AG08396 (cell line): ENCODE results near the gene CUEDC1.
"Not testable (repeated sequence)": the region's sequence is repeated elsewhere in the genome, so short reads cannot be mapped to it uniquely, and the experiment has no call there.

Experiments
- DNase-seq: peaks from one replicate; pipeline ENCODE4 v3.0.0; 2012; ENCODE audit warnings: low spot score, mixed read lengths

CUEDC1 gene

GRCh38 chr17:57984936-57985674 is 29.9 kb upstream of the CUEDC1 start:
- DNase-seq, result no peak

GRCh38 chr17:57984261-57984890 is 29.2 kb upstream of the CUEDC1 start:
- DNase-seq, result no peak

- no peak for DNase-seq
Observed at GRCh38 chr17:57983446-57983845, 28.2 kb upstream of the CUEDC1 start.

- no peak for DNase-seq
Observed at GRCh38 chr17:57982452-57983170, 27.4 kb upstream of the CUEDC1 start.

- DNase-seq, result no peak
Observed at GRCh38 chr17:57980522-57980921, 25.3 kb upstream of the CUEDC1 start.

GRCh38 chr17:57979076-57979475 is 23.9 kb upstream of the CUEDC1 start:
- no peak for DNase-seq

- no peak for DNase-seq
Observed at GRCh38 chr17:57976594-57976993, 21.4 kb upstream of the CUEDC1 start.

- no peak for DNase-seq
Observed at GRCh38 chr17:57975044-57975443, 19.8 kb upstream of the CUEDC1 start.

GRCh38 chr17:57974053-57974824 is 19.0 kb upstream of the CUEDC1 start:
- not testable (repeated sequence) for DNase-seq

GRCh38 chr17:57972151-57972550 is 16.9 kb upstream of the CUEDC1 start:
- DNase-seq, result no peak

- no peak for DNase-seq
Observed at GRCh38 chr17:57971572-57971971, 16.4 kb upstream of the CUEDC1 start.

- DNase-seq, result no peak
Observed at GRCh38 chr17:57970710-57971109, 15.5 kb upstream of the CUEDC1 start.

- no peak for DNase-seq
Observed at GRCh38 chr17:57968456-57968855, 13.2 kb upstream of the CUEDC1 start.

GRCh38 chr17:57966875-57967274 is 11.7 kb upstream of the CUEDC1 start:
- DNase-seq, result no peak

- DNase-seq, result no peak
Observed at GRCh38 chr17:57966246-57966645, 11.0 kb upstream of the CUEDC1 start.

GRCh38 chr17:57965521-57966160 is 10.4 kb upstream of the CUEDC1 start:
- no peak for DNase-seq

GRCh38 chr17:57963149-57963511 is 7.9 kb upstream of the CUEDC1 start:
- DNase-seq, result no peak

GRCh38 chr17:57962279-57963148 is 7.3 kb upstream of the CUEDC1 start:
- no peak for DNase-seq

- DNase-seq, result no peak
Observed at GRCh38 chr17:57959929-57960328, 4.7 kb upstream of the CUEDC1 start.

GRCh38 chr17:57958391-57958790 is 3.2 kb upstream of the CUEDC1 start:
- DNase-seq, result not testable (repeated sequence)

GRCh38 chr17:57957886-57958285 is 2.7 kb upstream of the CUEDC1 start:
- no peak for DNase-seq
